SW480 (cell line): ENCODE measurements around the gene PAGE2.
"Not testable (repeated sequence)": the region's sequence is repeated elsewhere in the genome, so short reads cannot be mapped to it uniquely, and the experiment has no call there.

ENCODE experiments used
- DNase-seq: peaks from one replicate; pipeline ENCODE4 v3.0.0-alpha.2; 2016; ENCODE audit warnings: low spot score

Gene PAGE2

GRCh38 chrX:55123900-55124299 is 35.1 kb downstream of the PAGE2 start:
- no peak for DNase-seq

GRCh38 chrX:55127692-55128091 is 38.9 kb downstream of the PAGE2 start:
- peak; percentile 55 for DNase-seq

GRCh38 chrX:55129361-55129760 is 40.5 kb downstream of the PAGE2 start:
- DNase-seq: no peak

GRCh38 chrX:55130481-55130880 is 41.7 kb downstream of the PAGE2 start:
- DNase-seq: no peak

GRCh38 chrX:55132416-55132815 is 43.6 kb downstream of the PAGE2 start:
- DNase-seq: no peak

- DNase-seq: peak; percentile 46
Observed at GRCh38 chrX:55135171-55135570, 46.4 kb downstream of the PAGE2 start.

GRCh38 chrX:55140800-55141199 is 52.0 kb downstream of the PAGE2 start:
- not testable (repeated sequence) for DNase-seq
